H1 (cell line): ENCODE measurements around the gene BPIFB3.

Source experiments
- CTCF ChIP-seq, 3 experiments: IDR thresholded peaks; 1 replicate in 2 of 3; 2 replicates in 1 of 3; pipeline versions ENCODE4 v1.5.1 to v1.6.1; 2011; ENCODE audit warnings: low read length in 3 of 3, mild to moderate bottlenecking in 3 of 3, inconsistent platforms in 2 of 3, low read depth in 1 of 3, moderate library complexity in 1 of 3; ENCODE audit not compliant: insufficient read depth in 1 of 3; ENCODE audit errors: control extremely low read depth in 1 of 3
- EZH2 ChIP-seq: fragments of 200-600 bp; sonication (generic); IDR thresholded peaks from 2 replicates; pipeline ENCODE4 v1.7.1; 2012; ENCODE audit warnings: low read depth, mild to moderate bottlenecking, moderate library complexity, low read length, inconsistent platforms; ENCODE audit not compliant: severe bottlenecking
- JUN ChIP-seq: IDR thresholded peaks from 2 replicates; pipeline ENCODE4 v1.6.1; 2011; ENCODE audit warnings: low read depth, mild to moderate bottlenecking, improper control_type of control experiment, low read length
- MAX ChIP-seq: IDR thresholded peaks from 2 replicates; pipeline ENCODE4 v1.6.1; 2012; ENCODE audit warnings: inconsistent platforms
- POLR2AphosphoS5 ChIP-seq: IDR thresholded peaks from 2 replicates; pipeline ENCODE4 v1.6.1; 2011; ENCODE audit warnings: low read depth, low read length
- POU5F1 ChIP-seq: IDR thresholded peaks from 2 replicates; pipeline ENCODE4 v1.6.1; 2011; ENCODE audit warnings: low read depth, mild to moderate bottlenecking, low read length, moderate library complexity
- RFX5 ChIP-seq: IDR thresholded peaks from 2 replicates; pipeline ENCODE4 v1.6.1; 2011; ENCODE audit warnings: low read depth, low read length, improper control_type of control experiment, borderline replicate concordance
- RNF2 ChIP-seq: fragments of 200-900, 300-1000 bp; sonication (generic); IDR thresholded peaks from 2 replicates; pipeline ENCODE4 v1.7.1; 2016; ENCODE audit warnings: borderline replicate concordance, low read depth, mild to moderate bottlenecking, antibody characterized with exemption, low read length; ENCODE audit not compliant: poor library complexity, severe bottlenecking; ENCODE audit errors: missing control alignments
- SUZ12 ChIP-seq: fragments of 200-600 bp; sonication (generic); IDR thresholded peaks from 2 replicates; pipeline ENCODE4 v1.6.1; 2012; ENCODE audit warnings: mild to moderate bottlenecking, inconsistent platforms, low read length, moderate library complexity, mixed read lengths

DNA sequence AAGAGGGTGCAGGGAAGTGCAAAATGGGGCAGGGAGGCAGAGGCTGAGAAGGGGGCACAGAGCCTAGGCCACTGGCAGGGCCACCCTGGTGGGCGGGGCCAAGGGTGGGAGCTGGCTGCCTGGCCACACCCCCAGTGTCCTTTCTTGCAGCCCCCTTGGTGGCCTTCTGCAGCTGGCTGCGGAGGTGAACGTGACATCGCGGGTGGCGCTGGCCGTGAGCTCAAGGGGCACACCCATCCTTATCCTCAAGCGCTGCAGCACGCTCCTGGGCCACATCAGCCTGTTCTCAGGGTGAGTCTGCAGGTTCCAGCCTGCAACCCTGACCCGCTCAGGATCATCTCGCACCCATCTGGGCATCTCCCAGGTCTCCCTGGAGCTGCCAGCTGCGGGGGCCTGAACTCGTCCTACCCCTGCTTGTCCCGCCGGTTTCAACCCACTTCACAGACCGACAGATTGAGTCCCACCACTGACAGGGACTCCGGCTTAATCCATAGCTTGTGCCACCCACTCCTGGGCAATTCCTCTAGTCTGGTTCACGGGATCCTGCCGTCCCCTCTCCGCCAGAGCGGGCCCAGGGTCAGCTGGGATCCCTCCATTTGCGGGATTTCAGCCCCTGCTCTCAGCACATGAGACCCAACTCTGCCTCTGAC, 6.2 kb downstream of the BPIFB3 start:
- TF ChIP-seq EZH2: no peak
- no peak for TF ChIP-seq POLR2AphosphoS5
- TF ChIP-seq CTCF (IDR thresholded peaks at IDR 0.05; ENCODE audit: control extremely low read depth in 1 of 3, insufficient read depth in 1 of 3, low read depth in 1 of 3, low read length in 3 of 3): no peak
- no peak for TF ChIP-seq POU5F1
- no peak for TF ChIP-seq JUN
- no peak for TF ChIP-seq RNF2
- no peak for TF ChIP-seq MAX
- no peak for TF ChIP-seq SUZ12
- TF ChIP-seq RFX5: no peak
